Stimulated activated effector memory CD8-positive, alpha-beta T cell treated with anti-CD3 and anti-CD28 coated beads, Interleukin-12 subunit alpha, Interleukin-12 subunit beta, amount 100 ng/mL, for 72 hours (primary cell): ENCODE results near the gene TTC7B.

ENCODE experiments used
- ATAC-seq: fragments of 150-1000 bp; cut with Tn5 transposase; 2 replicates; pipeline ENCODE4 v1.10.0; 2021
- DNase-seq, 2 donors: peaks; one replicate each; pipeline ENCODE4 v3.0.0; 2021 to 2022; ENCODE audit warnings: low spot score in 2 of 2
- H3K27ac Mint-ChIP-seq: one replicate; pipeline ENCODE4 v1.8.0; 2022; ENCODE audit warnings: mild to moderate bottlenecking, mixed read lengths
- H3K36me3 Mint-ChIP-seq: one replicate; pipeline ENCODE4 v1.8.0; 2022; ENCODE audit warnings: mild to moderate bottlenecking, mixed read lengths
- H3K4me1 Mint-ChIP-seq: one replicate; pipeline ENCODE4 v1.8.0; 2022; ENCODE audit warnings: mixed read lengths
- H3K4me3 Mint-ChIP-seq: one replicate; pipeline ENCODE4 v1.8.0; 2022; ENCODE audit warnings: mild to moderate bottlenecking, mixed read lengths
- H3K9me3 Mint-ChIP-seq: one replicate; pipeline ENCODE4 v1.8.0; 2022; ENCODE audit warnings: mixed read lengths

TTC7B gene

GRCh38 chr14:90641615-90642243 lies 174.5 kb downstream of the TTC7B start:
- Mint-ChIP-seq H3K36me3 (no peaks in the 10 kb centered on the region), H3K9me3 (no peaks in the 10 kb centered on the region), H3K4me1 (no peaks in the 10 kb centered on the region), H3K27ac (no peak overlapping the region), H3K4me3 (no peak overlapping the region)
- DNase-seq = no peak
- ATAC-seq = no peak

GRCh38 chr14:90641168-90641567 lies 175.1 kb downstream of the TTC7B start:
- H3K4me3 Mint-ChIP-seq = no peak overlapping the region
- ATAC-seq (no peak), DNase-seq (no peak)
- no peaks in the 10 kb centered on the region for H3K9me3 Mint-ChIP-seq
- H3K36me3 Mint-ChIP-seq = no peaks in the 10 kb centered on the region
- H3K27ac Mint-ChIP-seq = no peak overlapping the region
- H3K4me1 Mint-ChIP-seq = no peaks in the 10 kb centered on the region

DNA sequence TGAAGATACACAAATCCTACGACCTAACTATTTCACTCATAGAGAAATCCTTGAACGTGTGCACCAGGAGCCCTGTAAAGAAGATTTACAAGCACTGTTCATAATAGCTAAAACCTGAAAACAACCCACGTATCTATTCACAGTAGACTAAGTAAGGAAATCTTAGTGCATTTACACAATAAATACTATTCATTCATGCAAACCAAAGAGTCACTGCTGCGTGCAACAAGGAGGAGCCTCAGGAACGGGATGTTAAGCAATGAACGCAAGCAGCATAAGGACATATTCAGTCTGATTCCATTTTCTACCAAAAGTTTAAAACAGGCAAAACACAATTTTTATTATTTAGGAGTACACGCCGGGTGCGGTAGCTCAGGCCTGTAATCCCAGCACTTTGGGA lies 176.6 kb downstream of the TTC7B start:
- DNase-seq = no peak
- no peaks in the 10 kb centered on the region for H3K4me1 Mint-ChIP-seq
- H3K9me3 Mint-ChIP-seq = no peaks in the 10 kb centered on the region
- no peaks in the 10 kb centered on the region for H3K36me3 Mint-ChIP-seq
- no peak overlapping the region for H3K4me3 Mint-ChIP-seq
- ATAC-seq = no peak
- H3K27ac Mint-ChIP-seq = no peak overlapping the region

DNA sequence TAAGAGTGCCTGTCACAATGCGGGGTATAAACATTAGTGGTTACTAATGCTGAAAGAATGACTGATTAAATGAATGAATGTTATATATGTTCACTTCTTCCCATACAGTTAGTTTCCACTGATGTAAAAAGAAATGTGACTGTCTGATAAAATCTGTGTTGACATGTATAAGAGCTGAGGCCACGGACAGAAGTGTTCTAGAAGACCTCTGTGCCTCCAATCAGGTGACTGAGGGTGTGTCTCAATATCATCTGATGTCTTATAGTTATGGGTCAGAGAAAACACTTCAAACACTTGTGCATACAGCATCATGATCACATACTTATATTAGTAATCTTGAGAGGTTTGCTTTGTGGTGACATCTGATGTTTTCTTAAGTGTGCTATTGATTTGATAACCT lies 183.4 kb downstream of the TTC7B start:
- no peak for DNase-seq
- Mint-ChIP-seq H3K9me3 (no peaks in the 10 kb centered on the region), H3K27ac (no peak overlapping the region), H3K4me1 (no peaks in the 10 kb centered on the region), H3K4me3 (no peak overlapping the region), H3K36me3 (no peaks in the 10 kb centered on the region)
- ATAC-seq = no peak

DNA sequence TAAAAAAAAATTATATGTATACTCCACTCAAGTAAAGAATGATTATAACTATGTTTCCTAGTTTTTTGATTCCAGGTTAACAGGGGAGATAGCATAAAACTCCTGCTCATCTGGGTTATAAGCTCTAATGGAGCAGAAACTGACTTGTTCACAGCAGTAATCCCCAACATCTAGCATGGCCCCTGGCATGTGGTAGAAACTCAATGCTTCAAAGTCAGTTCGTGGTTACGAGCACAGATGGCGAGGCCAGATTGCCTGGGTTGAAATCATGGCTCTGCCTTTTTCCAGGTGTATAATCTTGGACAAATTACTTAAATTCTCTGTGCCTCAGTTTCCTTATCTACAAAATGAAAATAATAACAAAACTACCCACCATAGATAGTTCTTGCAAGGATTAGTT lies 183.8 kb downstream of the TTC7B start:
- Mint-ChIP-seq H3K27ac (no peak overlapping the region), H3K9me3 (no peaks in the 10 kb centered on the region)
- no peak for ATAC-seq

DNA sequence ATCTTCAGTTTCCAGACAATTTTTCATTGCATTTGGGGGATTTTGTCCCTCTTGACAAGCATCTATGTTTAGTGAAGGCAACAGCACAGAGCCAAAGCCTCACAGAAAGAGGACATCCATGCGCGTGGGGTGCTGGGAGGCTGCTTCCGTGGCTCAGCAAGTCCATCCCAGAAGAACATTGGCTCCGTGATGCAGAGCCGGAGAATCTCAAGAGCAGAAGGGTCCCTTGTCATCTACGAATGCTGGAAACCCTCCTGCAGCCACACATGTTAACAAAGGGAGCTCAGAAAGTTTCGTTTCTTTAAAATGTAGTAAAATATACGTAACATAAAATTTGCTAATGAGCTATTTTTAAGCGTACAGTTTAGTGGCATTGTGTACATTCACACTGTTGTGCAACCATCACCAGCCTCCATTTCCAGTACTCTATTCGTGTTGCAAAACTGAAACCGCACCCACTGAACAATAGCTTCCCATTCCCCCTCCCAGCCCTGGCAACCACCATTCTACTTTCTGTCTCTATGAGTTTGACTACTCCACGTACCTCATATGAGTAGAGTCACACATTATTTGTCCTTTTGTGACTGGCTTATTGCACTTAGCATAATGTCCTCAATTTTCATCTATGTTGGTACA lies 185.9 kb downstream of the TTC7B start:
- DNase-seq (no peak), ATAC-seq (no peak)
- H3K4me1 Mint-ChIP-seq = no peaks in the 10 kb centered on the region
- H3K9me3 Mint-ChIP-seq = no peaks in the 10 kb centered on the region
- no peak overlapping the region for H3K4me3 Mint-ChIP-seq
- H3K36me3 Mint-ChIP-seq = no peaks in the 10 kb centered on the region
- H3K27ac Mint-ChIP-seq = peak overlapping the region; percentile 11

More for the DNA sequence above, 183.8 kb downstream of the TTC7B start:
- DNase-seq = no peak
- Mint-ChIP-seq H3K4me1 (no peaks in the 10 kb centered on the region), H3K4me3 (no peak overlapping the region), H3K36me3 (no peaks in the 10 kb centered on the region)

- no peaks in the 10 kb centered on the region for H3K4me1 Mint-ChIP-seq
- H3K9me3 Mint-ChIP-seq = no peaks in the 10 kb centered on the region
- ATAC-seq = no peak
- H3K27ac Mint-ChIP-seq = no peak overlapping the region
- no peaks in the 10 kb centered on the region for H3K36me3 Mint-ChIP-seq
- DNase-seq = no peak
- H3K4me3 Mint-ChIP-seq = no peak overlapping the region
These were observed 186.8 kb downstream of the TTC7B start for GRCh38 chr14:90629471-90629870.

GRCh38 chr14:90628825-90629224 lies 187.4 kb downstream of the TTC7B start:
- Mint-ChIP-seq H3K36me3 (no peaks in the 10 kb centered on the region), H3K27ac (no peak overlapping the region)

GRCh38 chr14:90627478-90627877 lies 188.8 kb downstream of the TTC7B start:
- DNase-seq (no peak), ATAC-seq (no peak)
- Mint-ChIP-seq H3K9me3 (no peaks in the 10 kb centered on the region), H3K4me3 (no peak overlapping the region), H3K27ac (no peak overlapping the region), H3K36me3 (no peaks in the 10 kb centered on the region), H3K4me1 (no peaks in the 10 kb centered on the region)

More at GRCh38 chr14:90628825-90629224, 187.4 kb downstream of the TTC7B start:
- no peak for ATAC-seq
- Mint-ChIP-seq H3K4me1 (no peaks in the 10 kb centered on the region), H3K9me3 (no peaks in the 10 kb centered on the region), H3K4me3 (no peak overlapping the region)
- DNase-seq = no peak

- Mint-ChIP-seq H3K27ac (no peak overlapping the region), H3K4me3 (no peak overlapping the region), H3K36me3 (no peaks in the 10 kb centered on the region), H3K9me3 (no peaks in the 10 kb centered on the region), H3K4me1 (no peaks in the 10 kb centered on the region)
- no peak for DNase-seq
- ATAC-seq = no peak
These were observed 189.7 kb downstream of the TTC7B start for GRCh38 chr14:90626550-90626949.

DNA sequence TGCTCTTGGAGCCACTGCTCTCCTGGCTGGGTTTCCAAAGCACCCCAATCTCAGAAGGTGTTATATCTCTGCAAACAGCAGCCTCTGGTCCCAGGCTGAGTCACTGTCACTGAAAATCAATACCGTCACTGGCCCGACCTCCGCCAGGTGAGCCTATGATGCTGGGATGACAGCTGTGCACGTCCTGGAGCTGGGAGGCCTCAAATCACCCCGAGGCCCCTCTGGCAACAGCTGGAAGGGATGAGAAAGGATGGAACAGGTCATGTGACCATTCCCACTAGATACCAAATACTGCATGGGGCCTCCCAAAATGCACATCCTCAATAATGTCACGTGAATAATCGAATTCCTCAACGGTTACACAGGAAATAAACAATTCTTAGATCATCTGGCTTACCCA lies 190.8 kb downstream of the TTC7B start:
- ATAC-seq = no peak
- Mint-ChIP-seq H3K4me1 (no peaks in the 10 kb centered on the region), H3K27ac (no peak overlapping the region), H3K9me3 (no peaks in the 10 kb centered on the region), H3K36me3 (no peaks in the 10 kb centered on the region), H3K4me3 (no peak overlapping the region)
- no peak for DNase-seq

DNA sequence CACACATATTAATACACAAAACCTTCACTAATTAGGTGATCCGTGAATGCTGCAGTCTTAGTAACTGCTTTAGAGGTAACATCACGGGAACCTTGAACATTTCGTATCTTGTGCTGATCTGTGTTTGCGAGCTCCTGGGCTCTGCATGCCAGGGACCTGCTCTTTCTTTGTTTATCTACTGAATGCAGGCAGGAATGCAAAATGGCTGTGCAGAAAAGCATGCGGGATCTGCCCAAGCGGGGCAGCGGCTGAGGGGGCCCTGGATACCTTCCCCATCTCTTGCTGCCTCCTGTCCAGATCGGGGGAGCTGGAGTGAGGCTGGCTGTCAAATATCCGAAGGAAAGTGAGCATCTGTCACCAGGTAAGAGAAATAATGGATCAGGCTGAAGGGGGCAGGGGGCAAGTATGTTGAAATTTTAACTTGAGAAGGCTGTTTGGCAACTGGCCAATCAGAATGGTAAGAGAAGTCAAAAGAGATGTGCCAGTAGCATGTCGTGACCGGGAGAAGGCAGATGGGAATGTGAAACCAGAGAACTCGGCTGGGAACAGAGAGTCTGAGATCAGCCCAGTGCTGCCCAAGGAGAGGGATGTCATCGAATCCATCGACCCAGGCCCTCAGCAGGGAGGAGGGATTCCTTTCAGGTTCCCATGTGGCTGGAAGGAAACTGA lies 191.4 kb downstream of the TTC7B start:
- H3K36me3 Mint-ChIP-seq = no peaks in the 10 kb centered on the region
- H3K4me3 Mint-ChIP-seq = no peak overlapping the region
- DNase-seq (no peak), ATAC-seq (no peak)
- H3K4me1 Mint-ChIP-seq = no peaks in the 10 kb centered on the region
- H3K27ac Mint-ChIP-seq = no peak overlapping the region
- H3K9me3 Mint-ChIP-seq = no peaks in the 10 kb centered on the region

- H3K36me3 Mint-ChIP-seq = no peaks in the 10 kb centered on the region
- H3K4me3 Mint-ChIP-seq = no peak overlapping the region
- ATAC-seq = no peak
- H3K9me3 Mint-ChIP-seq = no peaks in the 10 kb centered on the region
- DNase-seq = no peak
- H3K27ac Mint-ChIP-seq = no peak overlapping the region
- H3K4me1 Mint-ChIP-seq = no peaks in the 10 kb centered on the region
These were observed 192.0 kb downstream of the TTC7B start for GRCh38 chr14:90624227-90624626.

GRCh38 chr14:90621201-90621600 lies 195.0 kb downstream of the TTC7B start:
- no peaks in the 10 kb centered on the region for H3K9me3 Mint-ChIP-seq
- ATAC-seq (no peak), DNase-seq (no peak)
- H3K4me1 Mint-ChIP-seq = no peaks in the 10 kb centered on the region
- H3K27ac Mint-ChIP-seq = no peak overlapping the region
- no peak overlapping the region for H3K4me3 Mint-ChIP-seq
- no peaks in the 10 kb centered on the region for H3K36me3 Mint-ChIP-seq

DNA sequence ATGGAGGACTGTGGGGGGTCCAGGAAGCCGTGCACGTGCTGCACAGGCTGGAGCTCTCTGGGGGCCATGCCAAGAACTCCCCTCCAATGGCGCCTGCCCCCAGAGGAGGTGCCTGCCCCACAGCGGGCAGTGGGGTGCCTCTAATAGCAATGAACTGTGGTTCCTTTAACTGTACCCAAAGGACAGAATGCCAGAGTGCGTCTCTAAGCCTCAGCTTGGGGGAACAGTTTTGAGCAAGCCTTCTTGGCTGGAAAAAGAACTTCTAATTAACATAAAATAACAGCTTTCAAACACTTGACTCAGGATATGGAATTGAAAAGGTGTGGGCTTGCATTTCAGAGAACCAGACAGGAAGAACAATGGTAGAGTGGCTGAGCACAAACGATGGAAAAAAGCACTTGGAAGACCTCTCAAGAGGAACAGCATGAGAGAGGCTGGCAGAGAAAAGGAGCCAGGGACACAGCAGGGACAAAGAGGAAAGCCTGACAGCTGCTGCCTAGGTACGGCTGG lies 195.6 kb downstream of the TTC7B start:
- ATAC-seq (no peak), DNase-seq (no peak)
- no peaks in the 10 kb centered on the region for H3K9me3 Mint-ChIP-seq
- H3K4me1 Mint-ChIP-seq = no peaks in the 10 kb centered on the region
- no peaks in the 10 kb centered on the region for H3K36me3 Mint-ChIP-seq
- no peak overlapping the region for H3K27ac Mint-ChIP-seq
- no peak overlapping the region for H3K4me3 Mint-ChIP-seq

DNA sequence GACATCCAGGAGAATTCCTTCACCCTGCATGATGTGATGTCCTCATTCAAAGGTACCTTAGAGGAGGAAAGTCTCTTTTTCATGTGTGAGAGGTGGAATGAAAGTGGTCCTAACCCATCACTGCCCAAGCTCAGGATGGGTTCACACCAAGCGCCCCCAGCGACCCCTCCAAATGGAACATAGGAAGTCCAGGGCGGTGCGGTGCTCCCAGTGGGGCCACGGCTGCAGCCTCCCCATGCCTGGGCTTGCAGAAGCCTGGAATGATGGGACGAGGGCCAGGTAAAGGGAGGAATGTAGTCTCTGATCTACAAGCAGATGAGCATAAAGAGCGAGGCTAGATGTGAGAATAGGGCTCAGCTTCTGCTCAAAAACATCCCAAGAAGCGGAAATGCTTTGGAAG lies 196.3 kb downstream of the TTC7B start:
- H3K4me1 Mint-ChIP-seq = no peaks in the 10 kb centered on the region
- ATAC-seq (no peak), DNase-seq (no peak)
- no peak overlapping the region for H3K27ac Mint-ChIP-seq
- no peaks in the 10 kb centered on the region for H3K9me3 Mint-ChIP-seq
- H3K36me3 Mint-ChIP-seq = no peaks in the 10 kb centered on the region
- no peak overlapping the region for H3K4me3 Mint-ChIP-seq
